ENCODE data around the gene CREM. TPM values are rescaled to one million over a fixed set of nuclear protein-coding genes. Genes with fewer than 3 reads are reported as not detected.

Gene CREM
- total RNA-seq, 1 experiment from 2014 or later, result 21.4 TPM

DNA sequence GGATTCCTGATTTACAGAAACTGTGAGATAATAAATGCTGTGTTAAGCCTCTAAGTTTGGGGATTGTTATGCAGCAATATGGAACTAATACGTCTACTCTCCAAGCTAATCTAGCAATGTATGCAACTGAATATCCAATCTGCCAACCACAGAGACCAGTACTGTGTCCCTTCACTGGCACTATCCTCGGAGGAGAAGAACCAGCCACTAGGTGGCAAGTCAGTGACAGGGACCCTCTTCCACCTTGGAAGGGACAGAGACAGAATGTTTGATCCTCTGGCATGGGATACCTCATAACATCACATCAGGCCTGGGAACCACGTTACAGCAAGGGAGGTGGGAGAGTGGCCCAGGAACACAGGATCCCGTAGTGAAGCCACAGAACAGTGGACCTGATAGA, 96.4 kb downstream of the CREM start:
- RAD21 ChIA-PET (ENCODE audit: low non-redundant PET in 1 of 2, low total read pairs in 2 of 2, uncharacterized antibody in 2 of 2, unreplicated experiment in 2 of 2), result no interaction called here
- ATAC-seq (peak; percentile 58), DNase-seq (ENCODE audit: low read depth, low spot score) (no peak)
- CTCF ChIA-PET, result interaction anchor here (0.7 kb wide), 1 partner anchor 27 kb away, joined by 3 read pairs; no protein-coding TSS in a partner anchor
- Histone ChIP-seq H3K4me2 (ENCODE audit: low read length) (no peak overlapping the region), H3K4me1 (ENCODE audit: control insufficient read depth in 1 of 2, insufficient read depth in 2 of 2, low read length in 2 of 2) (peaks cover 0 to 8% of the 10 kb centered on the region in 2 experiments; a peak in 2 of 4 replicates), H2AFZ (ENCODE audit: low read depth, low read length, poor library complexity, severe bottlenecking) (no peak overlapping the region), H3K4me3 (replicated peaks in 1 of 2; ENCODE audit: low read depth in 1 of 2, low read length in 2 of 2) (no peak overlapping the region), H3K27me3 (ENCODE audit: insufficient read depth, low read length) (no peaks in the 10 kb centered on the region), H4K20me1 (ENCODE audit: insufficient read depth) (no peaks in the 10 kb centered on the region), H3K9me2 (ENCODE audit: insufficient read depth) (no peaks in the 10 kb centered on the region), H3K9ac (ENCODE audit: low read length) (no peak overlapping the region), H3K9me3 (ENCODE audit: control insufficient read depth in 1 of 2, insufficient read depth in 1 of 2, low read depth in 1 of 2, low read length in 2 of 2) (no peaks in the 10 kb centered on the region), H3K27ac (ENCODE audit: low read depth, low read length) (no peak overlapping the region), H3K79me2 (ENCODE audit: insufficient read depth, low read length) (no peaks in the 10 kb centered on the region), H3K36me3 (ENCODE audit: control insufficient read depth in 1 of 2, insufficient read depth in 2 of 2, low read length in 2 of 2) (no peaks in the 10 kb centered on the region)
- TF ChIP-seq YY1 (IDR thresholded peaks at IDR 0.05; ENCODE audit: extremely low read depth, insufficient replicate concordance, low read depth, low read length) (no peak), ZFX (IDR thresholded peaks at IDR 0.05) (no peak), EZH2phosphoT487 (IDR thresholded peaks at IDR 0.05; ENCODE audit: borderline replicate concordance) (no peak), SRF (IDR thresholded peaks at IDR 0.05; ENCODE audit: low read depth) (no peak), CTCF (IDR thresholded peaks at IDR 0.05 in 2 of 3, conservative IDR thresholded peaks at IDR 0.05 in 1 of 3; ENCODE audit: borderline replicate concordance in 1 of 3, insufficient read depth in 1 of 3, low read depth in 2 of 3, low read length in 2 of 3) (peak in 2 of 3 experiments; percentile 39 to 46; a peak in 4 of 6 replicates), SIN3A (IDR thresholded peaks at IDR 0.05; ENCODE audit: low read depth) (no peak), EGR1 (IDR thresholded peaks at IDR 0.05; ENCODE audit: low read depth) (no peak), FOSL1 (IDR thresholded peaks at IDR 0.05; ENCODE audit: low read depth) (no peak), SP1 (IDR thresholded peaks at IDR 0.05; ENCODE audit: low read depth) (no peak), ATF3 (IDR thresholded peaks at IDR 0.05) (no peak), RAD21 (IDR thresholded peaks at IDR 0.05; ENCODE audit: low read depth) (peak; percentile 28; the same call in 1 of the 2 replicates), EZH2 (IDR thresholded peaks at IDR 0.05) (no peak), POLR2AphosphoS5 (IDR thresholded peaks at IDR 0.05; ENCODE audit: low read depth, low read length) (no peak), ZNF274 (IDR thresholded peaks at IDR 0.05; ENCODE audit: low read depth, low read length) (no peak)
- TF ChIP-seq, protein P1, sequence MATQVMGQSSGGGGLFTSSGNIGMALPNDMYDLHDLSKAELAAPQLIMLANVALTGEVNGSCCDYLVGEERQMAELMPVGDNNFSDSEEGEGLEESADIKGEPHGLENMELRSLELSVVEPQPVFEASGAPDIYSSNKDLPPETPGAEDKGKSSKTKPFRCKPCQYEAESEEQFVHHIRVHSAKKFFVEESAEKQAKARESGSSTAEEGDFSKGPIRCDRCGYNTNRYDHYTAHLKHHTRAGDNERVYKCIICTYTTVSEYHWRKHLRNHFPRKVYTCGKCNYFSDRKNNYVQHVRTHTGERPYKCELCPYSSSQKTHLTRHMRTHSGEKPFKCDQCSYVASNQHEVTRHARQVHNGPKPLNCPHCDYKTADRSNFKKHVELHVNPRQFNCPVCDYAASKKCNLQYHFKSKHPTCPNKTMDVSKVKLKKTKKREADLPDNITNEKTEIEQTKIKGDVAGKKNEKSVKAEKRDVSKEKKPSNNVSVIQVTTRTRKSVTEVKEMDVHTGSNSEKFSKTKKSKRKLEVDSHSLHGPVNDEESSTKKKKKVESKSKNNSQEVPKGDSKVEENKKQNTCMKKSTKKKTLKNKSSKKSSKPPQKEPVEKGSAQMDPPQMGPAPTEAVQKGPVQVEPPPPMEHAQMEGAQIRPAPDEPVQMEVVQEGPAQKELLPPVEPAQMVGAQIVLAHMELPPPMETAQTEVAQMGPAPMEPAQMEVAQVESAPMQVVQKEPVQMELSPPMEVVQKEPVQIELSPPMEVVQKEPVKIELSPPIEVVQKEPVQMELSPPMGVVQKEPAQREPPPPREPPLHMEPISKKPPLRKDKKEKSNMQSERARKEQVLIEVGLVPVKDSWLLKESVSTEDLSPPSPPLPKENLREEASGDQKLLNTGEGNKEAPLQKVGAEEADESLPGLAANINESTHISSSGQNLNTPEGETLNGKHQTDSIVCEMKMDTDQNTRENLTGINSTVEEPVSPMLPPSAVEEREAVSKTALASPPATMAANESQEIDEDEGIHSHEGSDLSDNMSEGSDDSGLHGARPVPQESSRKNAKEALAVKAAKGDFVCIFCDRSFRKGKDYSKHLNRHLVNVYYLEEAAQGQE (IDR thresholded peaks at IDR 0.05; ENCODE audit: low read depth), result no peak
- TF ChIP-seq, protein P2, sequence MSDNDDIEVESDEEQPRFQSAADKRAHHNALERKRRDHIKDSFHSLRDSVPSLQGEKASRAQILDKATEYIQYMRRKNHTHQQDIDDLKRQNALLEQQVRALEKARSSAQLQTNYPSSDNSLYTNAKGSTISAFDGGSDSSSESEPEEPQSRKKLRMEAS (IDR thresholded peaks at IDR 0.05), result no peak
- TF ChIP-seq, protein P3, sequence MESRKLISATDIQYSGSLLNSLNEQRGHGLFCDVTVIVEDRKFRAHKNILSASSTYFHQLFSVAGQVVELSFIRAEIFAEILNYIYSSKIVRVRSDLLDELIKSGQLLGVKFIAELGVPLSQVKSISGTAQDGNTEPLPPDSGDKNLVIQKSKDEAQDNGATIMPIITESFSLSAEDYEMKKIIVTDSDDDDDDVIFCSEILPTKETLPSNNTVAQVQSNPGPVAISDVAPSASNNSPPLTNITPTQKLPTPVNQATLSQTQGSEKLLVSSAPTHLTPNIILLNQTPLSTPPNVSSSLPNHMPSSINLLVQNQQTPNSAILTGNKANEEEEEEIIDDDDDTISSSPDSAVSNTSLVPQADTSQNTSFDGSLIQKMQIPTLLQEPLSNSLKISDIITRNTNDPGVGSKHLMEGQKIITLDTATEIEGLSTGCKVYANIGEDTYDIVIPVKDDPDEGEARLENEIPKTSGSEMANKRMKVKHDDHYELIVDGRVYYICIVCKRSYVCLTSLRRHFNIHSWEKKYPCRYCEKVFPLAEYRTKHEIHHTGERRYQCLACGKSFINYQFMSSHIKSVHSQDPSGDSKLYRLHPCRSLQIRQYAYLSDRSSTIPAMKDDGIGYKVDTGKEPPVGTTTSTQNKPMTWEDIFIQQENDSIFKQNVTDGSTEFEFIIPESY (IDR thresholded peaks at IDR 0.05; ENCODE audit: extremely low read depth, insufficient replicate concordance, low read length), result no peak
- no TSS peak for BruUV-seq (replicated peaks)
- POLR2A ChIA-PET, result no interaction called here
- intact Hi-C loops (cut with micrococcal nuclease), result no loop called here

Measured in HCT116 (cell line).